ENCODE results near the gene PNCK. TPM values are rescaled to one million over a fixed set of nuclear protein-coding genes. Genes with fewer than 3 reads are reported as not detected.

PNCK gene
- total RNA-seq, 1 donor from 2014 or later, result 1.6 TPM

GRCh38 chrX:153690466-153690865 lies 16.9 kb upstream of the PNCK start:
- Histone ChIP-seq H3K4me3 (ENCODE audit: low read depth, low read length) (no peak overlapping the region), H3K27me3 (ENCODE audit: control insufficient read depth, insufficient read depth, low read length) (peaks cover 4% of the 10 kb centered on the region), H3K36me3 (ENCODE audit: control insufficient read depth, insufficient read depth, low read length) (no peaks in the 10 kb centered on the region)
- TF ChIP-seq, protein P1, sequence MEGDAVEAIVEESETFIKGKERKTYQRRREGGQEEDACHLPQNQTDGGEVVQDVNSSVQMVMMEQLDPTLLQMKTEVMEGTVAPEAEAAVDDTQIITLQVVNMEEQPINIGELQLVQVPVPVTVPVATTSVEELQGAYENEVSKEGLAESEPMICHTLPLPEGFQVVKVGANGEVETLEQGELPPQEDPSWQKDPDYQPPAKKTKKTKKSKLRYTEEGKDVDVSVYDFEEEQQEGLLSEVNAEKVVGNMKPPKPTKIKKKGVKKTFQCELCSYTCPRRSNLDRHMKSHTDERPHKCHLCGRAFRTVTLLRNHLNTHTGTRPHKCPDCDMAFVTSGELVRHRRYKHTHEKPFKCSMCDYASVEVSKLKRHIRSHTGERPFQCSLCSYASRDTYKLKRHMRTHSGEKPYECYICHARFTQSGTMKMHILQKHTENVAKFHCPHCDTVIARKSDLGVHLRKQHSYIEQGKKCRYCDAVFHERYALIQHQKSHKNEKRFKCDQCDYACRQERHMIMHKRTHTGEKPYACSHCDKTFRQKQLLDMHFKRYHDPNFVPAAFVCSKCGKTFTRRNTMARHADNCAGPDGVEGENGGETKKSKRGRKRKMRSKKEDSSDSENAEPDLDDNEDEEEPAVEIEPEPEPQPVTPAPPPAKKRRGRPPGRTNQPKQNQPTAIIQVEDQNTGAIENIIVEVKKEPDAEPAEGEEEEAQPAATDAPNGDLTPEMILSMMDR (IDR thresholded peaks at IDR 0.05; ENCODE audit: insufficient read depth, low read length, poor library complexity, severe bottlenecking), result no peak
- DNase-seq (ENCODE audit: low read depth), result no peak

- Histone ChIP-seq H3K36me3 (ENCODE audit: control insufficient read depth, insufficient read depth, low read length) (no peaks in the 10 kb centered on the region), H3K4me3 (ENCODE audit: low read depth, low read length) (peak overlapping the region; percentile 51), H3K27me3 (ENCODE audit: control insufficient read depth, insufficient read depth, low read length) (peaks cover 10% of the 10 kb centered on the region)
- TF ChIP-seq, protein P1 (IDR thresholded peaks at IDR 0.05; ENCODE audit: insufficient read depth, low read length, poor library complexity, severe bottlenecking), result peak; percentile 24
- DNase-seq (ENCODE audit: low read depth), result no peak
Observed at GRCh38 chrX:153689654-153690465, 16.2 kb upstream of the PNCK start.

GRCh38 chrX:153688911-153689590 lies 15.4 kb upstream of the PNCK start:
- Histone ChIP-seq H3K27me3 (ENCODE audit: control insufficient read depth, insufficient read depth, low read length) (peaks cover 14% of the 10 kb centered on the region), H3K4me3 (ENCODE audit: low read depth, low read length) (peak overlapping the region; percentile 51)

GRCh38 chrX:153688506-153688905 lies 14.9 kb upstream of the PNCK start:
- Histone ChIP-seq H3K36me3 (ENCODE audit: control insufficient read depth, insufficient read depth, low read length) (no peaks in the 10 kb centered on the region), H3K4me3 (ENCODE audit: low read depth, low read length) (peak overlapping the region; percentile 51), H3K27me3 (ENCODE audit: control insufficient read depth, insufficient read depth, low read length) (peaks cover 14% of the 10 kb centered on the region)
- no peak for DNase-seq (ENCODE audit: low read depth)
- TF ChIP-seq, protein P1 (IDR thresholded peaks at IDR 0.05; ENCODE audit: insufficient read depth, low read length, poor library complexity, severe bottlenecking), result no peak

More at GRCh38 chrX:153688911-153689590, 15.4 kb upstream of the PNCK start:
- no peak for DNase-seq (ENCODE audit: low read depth)
- TF ChIP-seq, protein P1 (IDR thresholded peaks at IDR 0.05; ENCODE audit: insufficient read depth, low read length, poor library complexity, severe bottlenecking), result no peak
- H3K36me3 ChIP-seq (ENCODE audit: control insufficient read depth, insufficient read depth, low read length), result no peaks in the 10 kb centered on the region

DNA sequence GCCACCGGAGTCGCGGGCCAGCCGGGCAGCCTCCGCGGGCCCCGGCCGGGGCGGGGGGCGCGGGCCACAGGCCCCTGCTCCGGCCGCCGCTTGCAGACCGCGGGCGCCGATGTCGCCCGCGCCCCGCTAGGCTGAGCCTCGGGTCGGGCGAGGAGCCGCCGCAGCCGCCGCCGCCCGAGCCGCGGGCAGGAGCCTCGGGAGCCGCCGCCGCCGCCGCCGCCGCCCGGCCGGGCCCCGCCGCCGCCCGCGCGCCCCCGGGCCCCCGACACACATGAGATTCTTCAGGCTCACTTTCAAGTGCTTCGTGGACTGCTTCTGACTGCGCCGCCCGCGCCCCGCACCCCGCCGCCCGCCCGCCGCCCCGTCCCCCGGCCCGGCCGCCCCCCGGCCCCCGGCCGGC lies 14.5 kb upstream of the PNCK start:
- Histone ChIP-seq H3K27me3 (ENCODE audit: control insufficient read depth, insufficient read depth, low read length) (peaks cover 14% of the 10 kb centered on the region), H3K4me3 (ENCODE audit: low read depth, low read length) (peak overlapping the region; percentile 51), H3K36me3 (ENCODE audit: control insufficient read depth, insufficient read depth, low read length) (no peaks in the 10 kb centered on the region)
- DNase-seq (ENCODE audit: low read depth), result no peak
- TF ChIP-seq, protein P1 (IDR thresholded peaks at IDR 0.05; ENCODE audit: insufficient read depth, low read length, poor library complexity, severe bottlenecking), result no peak

All from kidney epithelial cell (primary cell).